Panc1 (cell line): ENCODE measurements around the gene ERO1B. TPM values are rescaled to one million over a fixed set of nuclear protein-coding genes. Genes with fewer than 3 reads are reported as not detected.

Experiments used
- ATAC-seq: fragments of 200-7000 bp; cut with Tn5 transposase; 2 replicates; pipeline ENCODE4 v1.9.1; 2020; ENCODE audit warnings: mild to moderate bottlenecking, moderate library complexity
- BruUV-seq: library from RNA; stranded (reverse); fragments of 400-500 nt; replicated peaks from 2 replicates; lab custom pipeline; 2021; lab: Mats Ljungman, UMichigan
- CTCF ChIA-PET: fragments of 300-600 bp; sonication (Branson Sonifier 250); formaldehyde crosslinking; loops from one replicate; lab custom pipeline; 2022; ENCODE audit warnings: antibody characterized with exemption; lab: Charles Lee
- POLR2A ChIA-PET: fragments of 300-600 bp; sonication (Branson Sonifier 250); formaldehyde crosslinking; loops from one replicate; lab custom pipeline; 2022; ENCODE audit warnings: antibody characterized with exemption; lab: Charles Lee
- DNase-seq: peaks from one replicate; pipeline ENCODE4 v3.0.0-alpha.2; 2010; ENCODE audit warnings: low read depth, low spot score
- H3K27ac ChIP-seq: 2 replicates; pipeline ENCODE4 v1.5.1; 2011; ENCODE audit warnings: mild to moderate bottlenecking, low read length, inconsistent platforms
- H3K27me3 ChIP-seq: fragments of 200-500 bp; sonication (Bioruptor generic); 2 replicates; pipeline ENCODE4 v1.6.0; 2014; ENCODE audit warnings: low read length, inconsistent platforms; ENCODE audit not compliant: control insufficient read depth, insufficient read depth
- H3K36me3 ChIP-seq: fragments of 200-500 bp; sonication (Bioruptor generic); 2 replicates; pipeline ENCODE4 v1.5.1; 2014; ENCODE audit warnings: inconsistent platforms, mild to moderate bottlenecking, low read length, moderate library complexity; ENCODE audit not compliant: control insufficient read depth, insufficient read depth
- H3K4me1 ChIP-seq: 2 replicates; pipeline ENCODE4 v1.5.1; 2011; ENCODE audit warnings: inconsistent platforms, mild to moderate bottlenecking, low read length, moderate library complexity; ENCODE audit not compliant: control insufficient read depth, insufficient read depth
- H3K4me3 ChIP-seq, 2 experiments: 2 replicates each; pipeline ENCODE4 v1.5.1; 2011 to 2012; ENCODE audit warnings: low read depth in 2 of 2, low read length in 2 of 2, mild to moderate bottlenecking in 2 of 2, inconsistent platforms in 1 of 2, moderate library complexity in 1 of 2
- H3K9me3 ChIP-seq: fragments of 200-500 bp; sonication (Bioruptor generic); 2 replicates; pipeline ENCODE4 v1.5.1; 2014; ENCODE audit warnings: low read depth, mild to moderate bottlenecking, inconsistent platforms, low read length, moderate library complexity; ENCODE audit not compliant: control insufficient read depth, insufficient read depth
- CTCF ChIP-seq: fragments of 450-650 bp; IDR thresholded peaks from 2 replicates; pipeline ENCODE4 v1.5.1; 2017; ENCODE audit warnings: mild to moderate bottlenecking
- POLR2AphosphoS5 ChIP-seq: IDR thresholded peaks from 2 replicates; pipeline ENCODE4 v1.6.1; 2012; ENCODE audit warnings: mild to moderate bottlenecking, low read depth, low read length, moderate library complexity
- REST ChIP-seq, 2 experiments: IDR thresholded peaks; 2 replicates each; pipeline ENCODE4 v1.6.1; 2011 to 2012; ENCODE audit warnings: low read depth in 2 of 2, control low read depth in 1 of 2, low read length in 1 of 2, mild to moderate bottlenecking in 1 of 2, moderate library complexity in 1 of 2; ENCODE audit not compliant: insufficient read depth in 1 of 2
- SIN3A ChIP-seq: IDR thresholded peaks from 2 replicates; pipeline ENCODE4 v1.6.1; 2012; ENCODE audit warnings: low read depth, mild to moderate bottlenecking, low read length, moderate library complexity, borderline replicate concordance; ENCODE audit not compliant: insufficient read depth
- TCF7L2 ChIP-seq: IDR thresholded peaks from 2 replicates; pipeline ENCODE4 v1.6.1; 2011; ENCODE audit warnings: mild to moderate bottlenecking, low read depth, low read length, inconsistent platforms
- in situ Hi-C: cut with HindIII; loops from 2 replicates; pipeline ENCODE4 v1.10.0; 2016; ENCODE audit warnings: low sequenced_read_pairs, low pct_unique_long_range_greater_than_20kb
- intact Hi-C: fragments of 100-400 bp; cut with micrococcal nuclease; formaldehyde crosslinking; loops from one replicate; pipeline ENCODE4 v1.10.0; 2022; ENCODE audit not compliant: unreplicated experiment
- total RNA-seq: library from RNA; stranded (reverse); gene quantifications from one replicate; pipeline ENCODE4 v1.2.1, GENCODE V29; 2021; ENCODE audit not compliant: unreplicated experiment

The ERO1B gene
- total RNA-seq, 1 experiment from 2014 or later, result 19.9 TPM

- no peaks in the 10 kb centered on the region for H3K36me3 ChIP-seq
- POLR2A ChIA-PET, result no interaction called here
These were observed 15.4 kb upstream of the ERO1B start for GRCh38 chr1:236297161-236297560.

DNA sequence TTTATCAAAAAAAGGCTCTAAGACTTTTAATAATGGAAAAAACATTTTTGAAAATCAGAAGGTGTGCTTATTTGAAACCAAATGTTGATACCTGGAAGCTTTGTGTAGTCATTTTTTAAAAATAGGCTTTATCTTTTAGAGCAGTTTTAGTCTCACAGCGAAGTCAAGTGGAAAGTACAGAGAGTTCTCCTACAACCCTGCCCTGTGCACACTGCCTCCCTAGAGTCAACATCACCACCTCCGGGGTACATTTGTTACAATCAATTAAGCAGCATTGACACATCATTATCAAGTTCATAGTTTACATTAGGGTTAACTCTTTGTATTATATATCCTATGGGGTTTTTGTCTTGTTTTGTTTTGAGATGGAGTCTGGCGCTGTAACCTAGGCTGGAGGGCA lies 10.7 kb upstream of the ERO1B start:
- DNase-seq (no peak), ATAC-seq (no peak)
- Histone ChIP-seq H3K4me1 (no peaks in the 10 kb centered on the region; the same call in 1 of the 2 replicates), H3K27me3 (no peaks in the 10 kb centered on the region), H3K9me3 (no peaks in the 10 kb centered on the region), H3K36me3 (no peaks in the 10 kb centered on the region), H3K27ac (no peak overlapping the region), H3K4me3 (no peak overlapping the region)
- CTCF ChIA-PET, result no interaction called here
- in situ Hi-C loops, result no loop called here
- POLR2A ChIA-PET, result no interaction called here
- TF ChIP-seq POLR2AphosphoS5 (no peak), CTCF (no peak), REST (IDR thresholded peaks at IDR 0.05; ENCODE audit: insufficient read depth in 1 of 2, low read depth in 2 of 2, low read length in 1 of 2) (no peak), SIN3A (no peak), TCF7L2 (no peak)
- BruUV-seq, result no TSS peak
- intact Hi-C loops, result no loop called here

More at GRCh38 chr1:236297161-236297560, 15.4 kb upstream of the ERO1B start:
- no peaks in the 10 kb centered on the region for H3K9me3 ChIP-seq
- H3K4me3 ChIP-seq, result no peak overlapping the region
- ATAC-seq (no peak), DNase-seq (no peak)
- no peaks in the 10 kb centered on the region for H3K4me1 ChIP-seq
- CTCF ChIA-PET, result no interaction called here
- H3K27me3 ChIP-seq, result no peaks in the 10 kb centered on the region
- no TSS peak for BruUV-seq
- in situ Hi-C loops (no loop called here), intact Hi-C loops (no loop called here)
- TF ChIP-seq CTCF, result no peak
- no peak for TF ChIP-seq TCF7L2
- TF ChIP-seq POLR2AphosphoS5, result no peak
- no peak for TF ChIP-seq SIN3A
- TF ChIP-seq REST (IDR thresholded peaks at IDR 0.05; ENCODE audit: insufficient read depth in 1 of 2, low read depth in 2 of 2, low read length in 1 of 2), result no peak
- H3K27ac ChIP-seq, result no peak overlapping the region
